GM21723 (cell line): Measurements from ENCODE around the gene ANKRD29.
"Not testable (repeated sequence)": the region's sequence is repeated elsewhere in the genome, so short reads cannot be mapped to it uniquely, and the experiment has no call there.

Source experiments
- ATAC-seq: cut with Tn5 transposase; IDR thresholded peaks from one replicate; pipeline ENCODE4 v1.9.1; 2021; ENCODE audit warnings: mild to moderate bottlenecking, moderate library complexity; ENCODE audit not compliant: unreplicated experiment

ANKRD29 gene

GRCh38 chr18:23585007-23585871 is 77.5 kb downstream of the ANKRD29 start:
- no peak for ATAC-seq

DNA sequence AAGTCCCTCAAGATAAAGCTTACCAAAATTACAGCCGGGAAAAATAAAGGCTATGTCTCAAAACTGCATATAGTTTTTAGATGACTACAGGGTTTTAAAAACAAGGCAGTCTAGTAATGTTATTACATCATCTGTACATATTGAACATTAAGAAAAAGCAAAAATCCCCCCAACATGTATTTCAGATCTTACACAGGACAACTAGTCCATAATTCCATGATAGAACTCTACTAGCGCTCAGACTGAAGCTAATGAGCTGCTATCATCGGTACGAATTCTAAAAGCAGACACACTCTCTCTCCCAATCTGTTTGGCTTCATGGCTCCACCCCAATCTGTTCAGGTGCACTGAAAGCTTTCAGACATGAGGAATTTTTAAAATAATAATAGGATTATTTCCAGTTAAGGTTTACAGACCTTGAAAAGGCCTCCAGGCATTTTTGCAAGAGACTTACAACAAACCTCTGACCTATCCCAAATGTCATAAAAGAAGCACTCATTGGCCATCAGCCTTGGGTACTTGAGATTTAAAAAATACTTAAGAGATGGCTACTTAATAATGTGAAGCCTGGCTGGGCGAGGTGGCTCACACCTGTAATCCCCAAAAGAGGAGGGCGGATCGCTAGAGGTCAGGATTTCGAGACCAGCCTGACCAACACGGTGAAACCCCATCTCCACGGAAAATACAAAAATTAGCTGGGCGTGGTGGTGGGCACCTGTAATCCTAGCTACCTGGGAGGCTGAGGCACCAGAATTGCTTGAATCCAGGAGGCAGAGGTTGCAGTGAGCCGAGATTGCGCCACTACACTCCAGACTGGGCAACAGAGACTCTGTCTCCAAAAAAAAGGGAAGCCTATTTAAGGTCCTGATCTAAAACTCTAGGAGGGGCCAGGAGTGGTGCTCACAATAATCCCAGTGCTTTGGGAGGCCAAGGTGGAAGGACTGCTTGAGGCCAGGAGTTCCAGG is 78.4 kb downstream of the ANKRD29 start:
- ATAC-seq: no peak

- no peak for ATAC-seq
These were observed 79.4 kb downstream of the ANKRD29 start for GRCh38 chr18:23583071-23583865.

- ATAC-seq: no peak
These were observed 81.9 kb downstream of the ANKRD29 start for GRCh38 chr18:23580677-23581367.

DNA sequence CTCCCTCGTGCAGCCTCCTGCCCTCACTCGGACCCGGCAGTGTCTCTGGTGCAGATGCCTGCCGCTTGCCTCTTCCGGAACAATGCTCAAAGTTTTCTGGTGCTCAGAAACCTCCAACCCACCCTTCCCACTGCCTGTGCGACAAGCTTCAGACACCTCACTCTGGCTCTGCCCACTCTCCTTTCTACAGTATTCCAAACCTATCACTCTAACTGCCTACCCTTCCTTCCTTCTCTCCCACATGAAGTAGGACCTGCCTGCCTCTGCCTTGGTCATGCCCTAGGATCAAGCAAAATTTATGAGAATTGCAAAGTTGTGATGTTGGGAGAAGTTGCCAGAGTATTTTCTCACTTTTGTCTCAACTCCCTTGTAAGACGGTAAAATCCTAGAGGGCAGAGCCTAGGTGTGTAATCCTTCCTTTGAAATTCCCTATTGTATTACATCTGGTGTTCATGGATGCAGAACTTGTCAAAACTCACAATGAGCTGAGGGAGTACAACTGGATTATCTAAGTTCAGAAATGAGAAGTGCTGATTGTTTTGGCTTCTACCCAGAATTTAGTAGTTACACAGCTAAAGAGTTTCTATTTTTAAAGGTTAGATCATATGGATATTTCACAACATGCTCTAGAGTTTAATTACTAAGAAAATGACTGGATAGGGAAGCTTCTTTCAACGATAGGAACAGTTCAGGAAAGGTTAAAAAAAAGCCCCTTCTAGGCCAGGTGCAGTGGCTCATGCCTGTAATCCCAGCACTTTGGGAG is 83.6 kb downstream of the ANKRD29 start:
- ATAC-seq: no peak

- ATAC-seq: no peak
These were observed 84.5 kb downstream of the ANKRD29 start for GRCh38 chr18:23578067-23578701.

DNA sequence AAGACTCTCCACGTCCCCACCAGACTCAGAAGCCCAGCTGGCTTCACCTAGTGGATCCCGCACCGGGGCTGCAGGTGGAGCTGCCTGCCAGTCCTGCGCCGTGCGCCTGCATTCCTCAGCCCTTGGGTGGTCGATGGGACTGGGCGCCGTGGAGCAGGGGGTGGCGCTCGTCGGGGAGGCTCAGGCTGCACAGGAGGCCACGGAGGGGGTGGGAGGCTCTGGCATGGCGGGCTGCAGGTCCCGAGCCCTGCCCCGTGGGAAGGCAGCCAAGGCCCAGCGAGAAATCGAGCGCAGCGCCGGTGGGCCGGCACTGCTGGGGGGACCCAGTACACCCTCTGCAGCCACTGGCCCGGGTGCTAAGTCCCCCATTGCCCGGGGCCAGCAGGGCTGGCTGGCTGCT is 85.2 kb downstream of the ANKRD29 start:
- ATAC-seq: not testable (repeated sequence)

GRCh38 chr18:23575309-23575651 is 87.4 kb downstream of the ANKRD29 start:
- ATAC-seq: no peak

- ATAC-seq: no peak
These were observed 88.0 kb downstream of the ANKRD29 start for GRCh38 chr18:23574611-23575308.

GRCh38 chr18:23573626-23574431 is 88.9 kb downstream of the ANKRD29 start:
- no peak for ATAC-seq

DNA sequence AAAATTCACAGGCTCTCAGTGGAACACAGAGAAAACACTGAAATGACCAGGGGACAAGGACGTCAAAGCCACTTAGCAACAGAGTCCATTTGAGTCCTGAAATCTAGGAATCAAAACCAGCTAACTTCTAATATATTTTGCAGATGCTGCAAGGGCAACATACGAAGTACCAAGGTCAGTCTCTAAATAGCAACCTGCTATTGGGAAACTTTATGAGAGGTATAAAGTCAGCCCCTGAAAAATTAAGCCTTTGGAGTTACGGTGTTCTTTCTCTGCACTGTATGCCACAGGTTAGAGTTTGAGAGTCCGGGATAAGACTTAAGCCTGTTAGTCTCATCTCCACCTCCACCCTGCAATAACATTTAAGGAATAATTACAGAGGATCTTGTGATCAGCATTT is 89.7 kb downstream of the ANKRD29 start:
- ATAC-seq: no peak

- no peak for ATAC-seq
These were observed 90.1 kb downstream of the ANKRD29 start for GRCh38 chr18:23572570-23572969.

- no peak for ATAC-seq
These were observed 90.7 kb downstream of the ANKRD29 start for GRCh38 chr18:23572012-23572411.

GRCh38 chr18:23570912-23571504 is 91.7 kb downstream of the ANKRD29 start:
- ATAC-seq: no peak

GRCh38 chr18:23569299-23570063 is 93.2 kb downstream of the ANKRD29 start:
- ATAC-seq: no peak

GRCh38 chr18:23568281-23569138 is 94.2 kb downstream of the ANKRD29 start:
- ATAC-seq: no peak
